Esophagus squamous epithelium (tissue), 5 donors: Measurements from ENCODE around the gene NDUFV3. TPM values are rescaled to one million over a fixed set of nuclear protein-coding genes. Genes with fewer than 3 reads are reported as not detected.
A peak's percentile ranks its signal among the peaks of the same experiment; 100 is the strongest.
"Not testable (repeated sequence)": the region's sequence is repeated elsewhere in the genome, so short reads cannot be mapped to it uniquely, and the experiment has no call there.

Experiments
- DNase-seq: peaks from one replicate; lab custom pipeline; 2025; lab: John Stamatoyannopoulos, UW
- H3K27ac ChIP-seq, 4 donors: fragments of 200-600 bp; sonication (generic); one replicate each; pipeline ENCODE4 v1.5.1; 2016 to 2019; ENCODE audit warnings: mild to moderate bottlenecking in 1 of 4
- H3K27me3 ChIP-seq, 4 donors: fragments of 200-600 bp; sonication (generic); 1 replicate in 3 of 4; 2 replicates in 1 of 4; pipeline versions ENCODE4 v1.5.1 to v1.6.0; 2017 to 2021; ENCODE audit warnings: antibody characterized with exemption in 1 of 4
- H3K36me3 ChIP-seq, 3 donors: fragments of 200-600 bp; sonication (generic); one replicate each; pipeline ENCODE4 v1.5.1; 2016 to 2019
- H3K4me1 ChIP-seq, 3 donors: fragments of 200-600 bp; sonication (generic); one replicate each; pipeline ENCODE4 v1.5.1; 2017 to 2019
- H3K4me3 ChIP-seq, 4 donors: fragments of 200-600 bp; sonication (generic); 1 replicate in 3 of 4; 2 replicates in 1 of 4; pipeline ENCODE4 v1.5.1; 2016 to 2019; ENCODE audit warnings: mild to moderate bottlenecking in 2 of 4, moderate library complexity in 1 of 4
- H3K9me3 ChIP-seq, 3 donors: fragments of 200-600 bp; sonication (generic); one replicate each; pipeline ENCODE4 v1.5.1; 2016 to 2019
- POLR2A ChIP-seq, 4 donors: fragments of 450-650 bp; IDR thresholded peaks; one replicate each; pipeline ENCODE4 v1.6.1; 2017; ENCODE audit warnings: antibody characterized with exemption in 4 of 4, mild to moderate bottlenecking in 4 of 4, moderate library complexity in 3 of 4
- WGBS, 2 donors: methylation state at CpG; one replicate each; pipeline ENCODE4 v1.1.5; 2018; 5-methylcytosine and 5-hydroxymethylcytosine counted together
- intact Hi-C: fragments of 100-400 bp; cut with DNase I; formaldehyde crosslinking; loops from one replicate; pipeline ENCODE4 v1.15.0; 2022
- total RNA-seq, 4 donors: library from RNA; depleted of rRNA; stranded (reverse); fragments of >200 nt; gene quantifications; one replicate each; pipeline ENCODE4 v1.1.0, GENCODE V29; 2016
- TF ChIP-seq, protein P1 (sequence below), 6 experiments: fragments of 450-650 bp in 4 of 6; fragments of 200-600 bp in 2 of 6; sonication (generic) in 2 of 6; IDR thresholded peaks; one replicate each; pipeline ENCODE4 v1.5.1; 2016 to 2019; ENCODE audit warnings: antibody characterized with exemption in 6 of 6, mild to moderate bottlenecking in 4 of 6, moderate library complexity in 4 of 6
- donor health status: DM: yes; HTN: yes; CAD: no.

The NDUFV3 gene
- total RNA-seq, 4 donors from 2014 or later = 32.3 to 48.4 (median 38.0) TPM

DNA sequence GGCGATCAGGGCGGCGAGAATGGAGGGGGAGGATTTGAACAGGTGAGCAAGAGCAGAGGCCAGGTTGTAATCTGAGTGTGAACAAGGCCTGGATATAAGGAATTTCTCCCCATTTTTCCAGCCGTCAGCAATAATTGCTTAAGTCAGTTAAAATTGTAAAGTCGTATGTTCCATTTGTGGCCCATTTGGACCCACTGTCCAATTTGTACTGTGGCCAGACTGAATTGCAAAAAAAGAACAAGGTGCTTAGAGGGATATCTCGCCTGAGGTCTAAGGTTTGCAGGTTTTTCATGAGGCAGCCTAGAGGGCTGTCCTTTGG, 31.3 kb downstream of the NDUFV3 start:
- H3K9me3 ChIP-seq = no peaks in the 10 kb centered on the region
- no peak overlapping the region for H3K4me3 ChIP-seq
- H3K4me1 ChIP-seq = peaks cover 0 to 12% (median 0%) of the 10 kb centered on the region in 3 donors
- H3K27me3 ChIP-seq = no peaks in the 10 kb centered on the region
- no peak for DNase-seq
- H3K27ac ChIP-seq = peak overlapping the region in 2 of 4 donors; percentile 50 to 63
- intact Hi-C loops = no loop called here
- 91% methylated on average over 6 of the region's 6 CpGs for WGBS, 2 donors
- H3K36me3 ChIP-seq = no peaks in the 10 kb centered on the region
- TF ChIP-seq, protein P1, sequence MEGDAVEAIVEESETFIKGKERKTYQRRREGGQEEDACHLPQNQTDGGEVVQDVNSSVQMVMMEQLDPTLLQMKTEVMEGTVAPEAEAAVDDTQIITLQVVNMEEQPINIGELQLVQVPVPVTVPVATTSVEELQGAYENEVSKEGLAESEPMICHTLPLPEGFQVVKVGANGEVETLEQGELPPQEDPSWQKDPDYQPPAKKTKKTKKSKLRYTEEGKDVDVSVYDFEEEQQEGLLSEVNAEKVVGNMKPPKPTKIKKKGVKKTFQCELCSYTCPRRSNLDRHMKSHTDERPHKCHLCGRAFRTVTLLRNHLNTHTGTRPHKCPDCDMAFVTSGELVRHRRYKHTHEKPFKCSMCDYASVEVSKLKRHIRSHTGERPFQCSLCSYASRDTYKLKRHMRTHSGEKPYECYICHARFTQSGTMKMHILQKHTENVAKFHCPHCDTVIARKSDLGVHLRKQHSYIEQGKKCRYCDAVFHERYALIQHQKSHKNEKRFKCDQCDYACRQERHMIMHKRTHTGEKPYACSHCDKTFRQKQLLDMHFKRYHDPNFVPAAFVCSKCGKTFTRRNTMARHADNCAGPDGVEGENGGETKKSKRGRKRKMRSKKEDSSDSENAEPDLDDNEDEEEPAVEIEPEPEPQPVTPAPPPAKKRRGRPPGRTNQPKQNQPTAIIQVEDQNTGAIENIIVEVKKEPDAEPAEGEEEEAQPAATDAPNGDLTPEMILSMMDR (IDR thresholded peaks at IDR 0.05) = no peak
- TF ChIP-seq POLR2A (IDR thresholded peaks at IDR 0.05) = no peak

DNA sequence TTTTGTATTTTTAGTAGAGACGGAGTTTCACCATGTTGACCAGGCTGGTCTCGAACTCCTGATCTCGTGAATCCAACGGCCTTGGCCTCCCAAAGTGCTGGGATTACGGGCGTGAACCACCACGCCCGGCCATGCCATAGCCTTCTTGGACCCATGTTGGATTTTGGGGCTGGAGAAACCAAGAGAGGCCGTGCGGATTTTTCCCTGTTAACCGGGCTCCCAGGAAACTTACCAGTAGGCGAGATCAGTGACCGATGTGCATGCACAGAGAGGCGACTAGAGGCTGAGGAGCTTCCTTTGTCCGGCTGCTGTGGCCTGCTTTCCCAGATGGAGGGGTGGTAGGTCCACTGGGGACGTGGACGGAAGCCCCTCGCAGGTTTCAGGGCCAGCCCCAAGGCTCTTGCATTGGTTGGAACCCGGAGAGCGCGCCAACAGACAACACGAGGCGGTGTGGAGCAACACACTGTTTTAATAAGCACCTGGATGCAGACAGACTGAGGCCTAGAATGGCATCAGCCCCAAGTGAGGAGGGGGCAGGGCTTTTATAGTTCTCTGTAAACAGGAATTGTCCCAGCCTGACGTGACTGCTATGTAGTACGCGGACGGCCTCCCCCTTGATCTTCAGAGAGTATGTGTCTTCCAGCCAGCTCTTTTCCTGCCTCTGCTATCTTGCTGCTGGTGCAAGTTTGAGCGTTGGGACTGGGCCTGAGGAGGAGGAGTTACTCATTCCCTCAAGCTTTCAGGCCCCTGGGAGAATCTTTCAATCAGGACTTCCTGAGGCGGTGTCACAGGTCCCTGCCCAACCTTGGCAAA, 32.2 kb downstream of the NDUFV3 start, which contains the start of gene ERVH48-1:
TSS of gene ERVH48-1 (minus strand) at position 517 of the 813 bp plus-strand sequence. CDS start 6,624 bp downstream, outside the sequence.
- intact Hi-C loops = no loop called here
- no peaks in the 10 kb centered on the region for H3K27me3 ChIP-seq
- no peak for DNase-seq
- H3K9me3 ChIP-seq = no peaks in the 10 kb centered on the region
- WGBS, 2 donors = 62 to 65% methylated on average over 6 to 7 of the region's 29 CpGs
- no peak within 1 kb of the TSS for H3K27ac ChIP-seq
- H3K4me1 ChIP-seq = peaks cover 0 to 12% (median 0%) of the 10 kb centered on the region in 3 donors
- TF ChIP-seq, protein P1 (IDR thresholded peaks at IDR 0.05) = no peak
- no peak for TF ChIP-seq POLR2A (IDR thresholded peaks at IDR 0.05)
- no peak within 1 kb of the TSS for H3K4me3 ChIP-seq
- no peaks in the 10 kb centered on the region for H3K36me3 ChIP-seq

DNA sequence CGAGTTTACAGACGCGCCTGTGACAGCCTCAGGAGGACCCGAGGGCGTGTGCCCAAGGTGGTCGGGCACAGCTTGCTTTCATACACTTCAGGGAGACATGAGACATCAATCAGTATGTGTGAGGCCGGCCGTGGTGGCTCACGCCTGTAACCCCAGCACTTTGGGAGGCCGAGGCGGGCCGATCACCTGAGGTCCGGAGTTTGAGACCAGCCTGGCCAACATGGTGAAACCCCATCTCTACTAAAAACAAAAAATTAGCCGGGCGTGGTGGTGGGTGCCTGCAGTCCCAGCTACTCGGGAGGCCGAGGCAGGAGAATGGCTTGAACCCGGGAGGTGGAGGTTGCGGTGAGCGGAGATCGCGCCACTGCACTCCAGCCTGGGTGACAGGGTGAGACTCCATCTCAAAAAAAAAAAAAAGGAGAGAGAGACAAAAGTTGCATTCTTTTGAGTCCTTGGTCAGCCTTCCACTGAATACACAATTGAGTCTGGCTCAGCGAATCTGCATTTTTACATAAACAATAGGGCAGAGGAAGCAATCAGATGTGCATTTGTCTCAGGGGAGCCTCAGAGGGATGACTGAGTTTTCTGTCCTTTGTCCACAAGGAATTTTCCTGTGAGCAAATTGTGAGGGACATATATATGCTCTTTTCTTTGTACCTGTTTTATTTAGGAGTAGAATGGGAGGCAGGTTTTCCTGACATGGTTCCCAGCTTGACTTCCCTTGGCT, 34.5 kb downstream of the NDUFV3 start:
- intact Hi-C loops, H3K27me3 ChIP-seq, H3K27ac ChIP-seq, H3K9me3 ChIP-seq, DNase-seq, H3K36me3 ChIP-seq, H3K4me3 ChIP-seq: not testable (repeated sequence)
- 84 to 95% methylated on average over 10 to 21 of the region's 23 CpGs for WGBS, 2 donors
- H3K4me1 ChIP-seq = peaks cover 0 to 24% (median 0%) of the 10 kb centered on the region in 3 donors

DNA sequence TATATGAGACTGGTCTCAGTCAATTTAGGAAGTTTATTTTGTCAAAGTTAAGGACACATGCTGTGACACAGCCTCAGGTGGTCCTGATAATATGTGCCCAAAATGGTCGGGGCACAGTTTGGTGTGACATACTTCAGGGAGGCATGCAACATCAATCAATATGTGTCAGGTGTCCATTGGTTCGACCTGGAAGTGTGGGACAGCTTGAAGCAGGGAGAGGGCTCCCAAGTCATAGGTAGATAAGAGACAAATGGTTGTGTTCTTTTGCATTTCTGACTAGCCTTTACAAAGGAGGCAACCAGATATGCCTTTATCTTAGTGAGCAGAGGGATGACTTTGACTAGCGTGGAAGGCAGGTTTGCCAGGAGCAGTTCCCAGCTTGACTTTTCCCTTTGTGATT, 36.9 kb downstream of the NDUFV3 start:
- H3K27me3 ChIP-seq = no peaks in the 10 kb centered on the region
- no peak overlapping the region for H3K4me3 ChIP-seq
- no peak overlapping the region for H3K27ac ChIP-seq
- H3K9me3 ChIP-seq = no peaks in the 10 kb centered on the region
- no peaks in the 10 kb centered on the region for H3K36me3 ChIP-seq
- 73 to 81% methylated on average over 3 of the region's 3 CpGs for WGBS, 2 donors
- TF ChIP-seq, protein P1 (IDR thresholded peaks at IDR 0.05) = no peak
- no peak for TF ChIP-seq POLR2A (IDR thresholded peaks at IDR 0.05)
- intact Hi-C loops = no loop called here
- peaks cover 0 to 35% (median 0%) of the 10 kb centered on the region in 3 donors for H3K4me1 ChIP-seq
- DNase-seq = no peak

DNA sequence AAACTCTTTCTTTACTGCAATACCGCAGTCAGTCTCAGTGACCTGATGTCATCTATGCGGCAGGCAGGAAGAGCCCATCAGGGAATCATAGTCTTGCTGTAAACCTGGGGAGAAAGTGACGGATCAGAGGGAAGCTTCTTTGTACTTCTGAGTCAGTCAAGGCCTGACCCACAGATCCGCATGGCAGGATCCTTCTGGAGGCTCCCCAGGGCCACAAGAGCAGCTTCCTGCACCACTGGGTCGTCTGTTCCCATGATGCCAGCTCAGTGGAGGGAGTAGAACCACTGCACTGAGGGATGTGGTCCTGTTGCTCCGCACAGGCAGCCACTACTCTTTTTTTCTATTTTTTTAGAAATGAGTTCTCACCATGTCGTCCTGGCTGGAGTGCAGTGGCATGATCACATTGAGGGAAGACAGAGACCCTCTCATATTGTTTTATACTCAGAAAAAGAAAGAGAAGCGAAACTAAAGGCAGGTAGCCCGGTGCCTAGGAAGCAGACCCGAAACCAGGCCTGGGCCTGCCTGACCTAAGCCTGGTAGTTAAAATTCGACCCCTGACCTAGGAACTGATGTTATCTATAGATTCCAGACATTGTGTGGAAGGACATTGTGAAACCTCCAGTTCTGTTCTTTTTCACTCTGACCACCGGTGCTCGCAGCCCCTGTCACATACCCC, 38.6 kb downstream of the NDUFV3 start:
- intact Hi-C loops = no loop called here
- Histone ChIP-seq H3K27me3 (no peaks in the 10 kb centered on the region), H3K4me3 (no peak overlapping the region), H3K9me3 (no peaks in the 10 kb centered on the region), H3K36me3 (no peaks in the 10 kb centered on the region), H3K4me1 (peaks cover 0 to 49% (median 0%) of the 10 kb centered on the region in 3 donors), H3K27ac (no peak overlapping the region)
- TF ChIP-seq POLR2A (IDR thresholded peaks at IDR 0.05) = no peak
- TF ChIP-seq, protein P1 (IDR thresholded peaks at IDR 0.05) = no peak
- 86 to 88% methylated on average over 7 to 12 of the region's 13 CpGs for WGBS, 2 donors
- DNase-seq = no peak

DNA sequence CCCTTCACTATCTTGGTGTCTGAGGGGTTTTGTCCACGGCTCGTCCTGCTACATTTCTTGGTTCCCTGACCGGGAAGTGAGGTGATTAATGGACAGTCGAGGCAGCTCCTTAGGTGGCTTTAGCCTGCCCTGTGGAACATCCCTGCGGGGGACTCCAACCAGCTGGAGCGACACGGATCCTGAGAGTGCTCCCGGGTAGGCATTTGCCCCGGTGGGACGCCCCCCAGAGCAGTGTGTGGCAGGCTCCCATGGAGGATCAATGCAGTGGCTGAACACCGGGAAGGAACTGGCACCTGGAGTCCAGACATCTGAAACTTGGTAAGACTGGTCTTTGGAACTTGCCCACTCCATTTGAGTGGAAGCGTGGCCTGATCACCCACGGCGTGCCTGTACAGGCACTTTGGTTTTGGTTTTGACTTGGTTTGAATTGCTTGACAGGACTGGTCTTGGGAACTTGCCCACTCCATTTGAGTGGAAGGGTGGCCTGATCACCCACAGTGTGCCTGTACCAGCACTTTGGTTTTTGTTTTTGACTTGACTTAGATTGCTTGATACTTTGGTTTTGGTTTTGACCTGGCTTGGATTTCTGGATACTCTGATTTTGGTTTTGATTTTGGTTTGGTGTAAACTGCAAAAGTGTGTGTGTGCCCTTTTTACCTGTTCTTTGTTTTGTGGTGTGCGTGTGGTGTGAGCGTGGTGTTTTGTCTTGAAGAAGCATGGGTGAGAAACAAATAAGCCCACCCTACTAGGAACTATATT, 39.4 kb downstream of the NDUFV3 start:
- H3K9me3 ChIP-seq, H3K27me3 ChIP-seq, DNase-seq, H3K36me3 ChIP-seq, H3K4me3 ChIP-seq, intact Hi-C loops: not testable (repeated sequence)
- Histone ChIP-seq H3K4me1 (peaks cover 0 to 49% (median 0%) of the 10 kb centered on the region in 3 donors), H3K27ac (peak overlapping the region; percentile 5 to 68 (median 41))
- 53 to 73% methylated on average over 6 to 9 of the region's 16 CpGs for WGBS, 2 donors

DNA sequence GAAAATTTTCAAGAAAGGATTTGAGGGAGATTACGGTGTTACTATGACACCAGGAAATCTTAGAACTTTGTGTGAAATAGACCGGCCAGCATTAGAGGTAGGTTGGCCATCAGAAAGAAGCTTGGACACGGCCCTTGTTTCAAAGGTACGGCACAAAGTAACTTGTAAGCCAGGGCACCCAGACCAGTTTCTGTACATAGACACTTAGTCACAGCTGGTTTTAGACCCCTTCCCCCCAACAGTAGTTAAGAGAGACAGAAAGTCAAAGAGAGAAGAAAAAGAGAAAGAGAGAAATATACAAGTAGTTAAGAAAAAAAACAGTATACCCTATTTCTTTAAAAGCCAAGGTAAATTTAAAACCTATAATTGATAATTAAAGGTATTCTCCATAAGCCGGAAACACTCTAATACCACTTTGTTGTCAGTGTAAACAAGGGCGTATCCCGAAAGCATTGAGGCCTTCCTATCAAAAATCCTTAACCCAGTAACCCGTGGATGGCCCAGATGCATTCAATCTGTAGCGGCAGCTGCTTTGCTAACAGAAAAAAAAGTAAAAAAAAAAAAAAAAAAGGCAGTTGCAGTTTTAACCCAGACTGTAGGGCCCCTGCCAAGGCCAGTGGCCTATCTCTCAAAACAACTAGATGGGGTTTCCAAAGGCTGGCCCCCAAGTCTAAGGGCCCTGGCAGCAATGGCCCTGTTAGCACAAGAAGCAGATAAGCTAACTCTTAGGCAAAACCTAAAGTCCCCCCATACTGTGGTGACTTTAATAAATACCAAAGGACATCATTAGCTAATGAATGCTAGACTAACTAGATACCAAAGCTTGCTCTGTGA, 40.2 kb downstream of the NDUFV3 start:
- H3K4me3 ChIP-seq, H3K27me3 ChIP-seq, H3K9me3 ChIP-seq, H3K36me3 ChIP-seq, intact Hi-C loops, DNase-seq: not testable (repeated sequence)
- 56 to 71% methylated on average over 8 of the region's 9 CpGs for WGBS, 2 donors
- Histone ChIP-seq H3K4me1 (peaks cover 0 to 49% (median 0%) of the 10 kb centered on the region in 3 donors), H3K27ac (peak overlapping the region in 2 of 4 donors; percentile 66 to 68)
